ENCODE measurements around the gene DUX4.
"Not testable (repeated sequence)": the region's sequence is repeated elsewhere in the genome, so short reads cannot be mapped to it uniquely, and the experiment has no call there.

- not testable (repeated sequence) for TF ChIP-seq CTCF (IDR thresholded peaks at IDR 0.05; ENCODE audit: low read depth, low read length); MYC (IDR thresholded peaks at IDR 0.05; ENCODE audit: low read depth, low read length); POLR2A (IDR thresholded peaks at IDR 0.05; ENCODE audit: extremely low read depth, insufficient read length); MAX (IDR thresholded peaks at IDR 0.05; ENCODE audit: low read depth, low read length)
These were observed 7.4 kb downstream of the DUX4 start for GRCh38 chr4:190180947-190181346.
